Sigmoid colon (tissue), 4 donors: ENCODE measurements around the gene TOB1.

Experiments used
- CTCF ChIP-seq, 4 experiments: fragments of 450-650 bp in 3 of 4; fragments of 200-600 bp in 1 of 4; IDR thresholded peaks; one replicate each; pipeline ENCODE4 v1.5.1; 2016 to 2019; ENCODE audit warnings: antibody characterized with exemption in 4 of 4, mild to moderate bottlenecking in 3 of 4, moderate library complexity in 2 of 4
- EP300 ChIP-seq, 4 donors: sonication (generic); formaldehyde crosslinking; IDR thresholded peaks; one replicate each; pipeline ENCODE4 v1.6.1; 2017; ENCODE audit warnings: antibody characterized with exemption in 4 of 4
- POLR2AphosphoS5 ChIP-seq, 4 donors: sonication (generic); formaldehyde crosslinking; IDR thresholded peaks; one replicate each; pipeline ENCODE4 v1.6.1; 2017; ENCODE audit warnings: antibody characterized with exemption in 4 of 4

DNA sequence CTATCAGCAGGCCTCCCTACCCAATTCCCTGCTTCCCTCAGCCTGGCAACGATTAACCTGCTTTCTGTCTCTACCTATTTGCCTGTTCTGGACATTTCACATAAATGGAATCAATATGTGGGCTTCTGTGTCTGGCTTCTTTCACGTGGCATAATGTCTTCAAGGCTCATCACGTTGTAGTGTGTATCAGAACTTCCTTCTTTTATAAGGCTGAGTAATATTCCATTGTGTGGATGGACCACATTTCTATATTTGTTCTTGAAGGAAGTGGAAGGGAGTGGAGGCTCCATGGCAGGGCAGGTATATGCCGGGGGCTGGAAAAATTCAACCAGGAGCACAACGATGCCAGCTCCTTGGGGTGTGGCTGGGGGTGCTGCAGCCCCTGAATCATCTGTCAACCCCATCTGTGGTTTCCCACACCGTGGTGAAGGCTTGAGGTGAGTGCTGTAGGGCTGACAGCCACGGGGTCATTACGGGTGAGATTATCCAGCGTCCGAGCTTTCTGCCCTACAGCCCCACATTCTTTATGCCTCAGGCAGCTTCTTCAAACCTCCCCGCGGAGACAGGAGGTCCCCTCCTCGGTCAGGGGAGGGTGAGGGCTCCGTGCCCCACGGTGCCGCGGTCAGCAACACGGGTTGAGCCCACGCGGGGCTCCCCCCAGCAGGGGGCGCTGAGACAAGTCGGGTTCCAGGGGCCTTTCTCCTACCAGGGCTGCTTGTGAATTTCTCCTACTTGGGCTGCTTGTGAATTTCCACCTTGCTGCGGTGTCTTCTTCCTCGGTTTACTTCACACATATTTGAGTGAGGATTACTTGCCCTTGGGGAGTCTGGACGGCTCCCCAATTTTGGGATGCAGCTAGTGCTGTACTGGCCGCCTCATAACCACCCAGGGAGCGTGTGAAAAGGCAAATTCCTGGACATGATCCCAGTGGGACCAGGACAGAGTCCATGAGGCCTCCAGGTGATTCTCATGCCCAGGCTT lies 49.1 kb downstream of the TOB1 start:
- TF ChIP-seq CTCF (IDR thresholded peaks at IDR 0.05) = peak; percentile 26 to 80 (median 48)
- no peak for TF ChIP-seq POLR2AphosphoS5 (IDR thresholded peaks at IDR 0.05)
- TF ChIP-seq EP300 (IDR thresholded peaks at IDR 0.05) = no peak
